Hematopoietic multipotent progenitor cell treated with erythropoietin and hydrocortisone succinate and interleukin-3 and kit ligand, for 15 days (in vitro differentiated cells): ENCODE data around the gene HOXA7.
A peak's percentile ranks its signal among the peaks of the same experiment; 100 is the strongest.

Experiments
- DNase-seq: peaks from one replicate; pipeline ENCODE4 v3.0.0-alpha.2; 2015; ENCODE audit warnings: low spot score

HOXA7 gene

DNA sequence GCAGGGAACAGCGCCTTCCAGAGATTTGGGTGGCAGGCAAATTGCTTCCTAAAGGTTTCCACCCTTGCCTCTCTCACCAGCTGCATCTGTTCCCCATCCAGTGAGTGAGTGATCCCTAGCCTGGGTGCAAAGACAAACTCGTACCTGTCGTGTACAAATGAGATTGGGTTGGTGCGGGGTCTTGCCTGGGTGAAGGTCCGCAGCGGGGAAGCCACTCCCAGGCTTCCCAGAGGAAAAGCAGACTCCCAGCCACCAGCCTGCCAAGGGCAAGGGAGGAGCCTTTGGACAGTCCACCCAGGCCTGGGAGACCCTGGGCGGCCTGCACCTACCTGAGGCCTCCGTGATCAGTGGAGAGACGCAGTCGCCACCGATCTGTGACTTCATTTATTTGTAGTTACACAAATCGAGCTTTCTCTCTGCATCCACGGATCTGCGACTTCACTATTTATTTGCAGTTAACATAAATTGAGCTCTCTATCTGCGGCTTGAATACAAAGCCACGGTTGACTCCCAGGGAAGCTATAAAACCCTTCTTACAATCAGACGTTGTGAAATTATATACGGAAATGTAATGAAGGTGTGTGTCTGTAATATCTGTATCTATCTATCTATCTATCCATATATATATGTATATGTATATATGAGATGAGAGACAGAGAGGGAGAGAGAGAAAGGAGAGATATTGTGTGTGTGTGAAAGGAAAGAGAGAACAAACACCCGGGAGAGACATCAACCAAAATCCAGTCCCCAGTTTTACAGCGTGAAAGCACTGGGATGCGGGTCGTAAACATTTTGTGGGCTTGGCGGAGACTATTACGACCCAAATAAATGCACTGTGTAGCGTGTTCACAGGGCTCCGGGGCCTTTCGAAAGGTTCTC, 3.0 kb upstream of the HOXA7 start:
- no peak for DNase-seq

GRCh38 chr7:27158436-27159265, 2.2 kb upstream of the HOXA7 start:
- no peak for DNase-seq

- DNase-seq, result no peak
Measured at GRCh38 chr7:27157702-27158431, 1.4 kb upstream of the HOXA7 start.

DNA sequence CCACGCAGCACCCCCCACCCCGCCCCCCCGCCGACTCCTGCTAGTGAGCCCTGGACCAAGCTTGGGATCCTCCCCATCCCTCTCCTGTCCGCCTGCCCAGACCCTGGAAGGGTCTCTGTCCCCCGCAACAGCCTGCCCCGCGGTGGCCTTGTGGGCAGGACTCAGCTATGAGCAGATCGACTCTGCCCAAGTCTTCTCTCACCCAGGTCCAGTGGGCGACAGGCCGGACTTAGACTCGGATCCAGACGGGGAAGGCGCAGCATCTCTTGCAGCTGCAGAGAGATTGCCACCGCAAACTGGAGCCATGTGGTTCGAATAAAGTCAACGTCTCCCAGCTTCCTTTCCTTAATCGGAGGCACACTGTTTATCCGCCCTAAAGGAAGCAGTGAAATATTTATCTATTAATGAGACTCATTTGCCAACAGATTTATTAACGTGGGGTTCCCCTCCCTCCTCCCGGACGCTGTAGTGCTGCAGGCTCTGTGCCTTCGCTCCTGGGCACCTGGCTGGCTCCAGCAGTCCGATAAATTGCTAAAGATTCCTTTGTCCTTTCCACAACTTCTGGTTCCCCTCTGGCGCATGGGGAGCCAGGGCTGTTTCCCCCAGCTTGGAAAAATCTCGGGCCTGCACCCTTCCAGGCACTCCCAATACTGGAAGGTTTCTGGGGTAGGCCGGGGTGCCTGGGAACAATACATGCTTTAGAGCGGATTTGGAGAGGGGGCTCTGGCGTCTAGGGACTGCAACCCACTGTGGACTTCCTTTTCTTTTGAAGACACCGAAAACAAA, 634 bp upstream of the HOXA7 start:
- no peak for DNase-seq

- DNase-seq, result no peak
Measured at GRCh38 chr7:27155816-27156507, 513 bp downstream of the HOXA7 start.

- DNase-seq, result no peak
Measured at GRCh38 chr7:27154901-27155815, 1.3 kb downstream of the HOXA7 start.

GRCh38 chr7:27154369-27154768, 2.1 kb downstream of the HOXA7 start:
- no peak for DNase-seq

GRCh38 chr7:27153526-27153925, 2.9 kb downstream of the HOXA7 start:
- DNase-seq, result no peak

- DNase-seq, result no peak
Measured at GRCh38 chr7:27152816-27153442, 3.5 kb downstream of the HOXA7 start.

DNA sequence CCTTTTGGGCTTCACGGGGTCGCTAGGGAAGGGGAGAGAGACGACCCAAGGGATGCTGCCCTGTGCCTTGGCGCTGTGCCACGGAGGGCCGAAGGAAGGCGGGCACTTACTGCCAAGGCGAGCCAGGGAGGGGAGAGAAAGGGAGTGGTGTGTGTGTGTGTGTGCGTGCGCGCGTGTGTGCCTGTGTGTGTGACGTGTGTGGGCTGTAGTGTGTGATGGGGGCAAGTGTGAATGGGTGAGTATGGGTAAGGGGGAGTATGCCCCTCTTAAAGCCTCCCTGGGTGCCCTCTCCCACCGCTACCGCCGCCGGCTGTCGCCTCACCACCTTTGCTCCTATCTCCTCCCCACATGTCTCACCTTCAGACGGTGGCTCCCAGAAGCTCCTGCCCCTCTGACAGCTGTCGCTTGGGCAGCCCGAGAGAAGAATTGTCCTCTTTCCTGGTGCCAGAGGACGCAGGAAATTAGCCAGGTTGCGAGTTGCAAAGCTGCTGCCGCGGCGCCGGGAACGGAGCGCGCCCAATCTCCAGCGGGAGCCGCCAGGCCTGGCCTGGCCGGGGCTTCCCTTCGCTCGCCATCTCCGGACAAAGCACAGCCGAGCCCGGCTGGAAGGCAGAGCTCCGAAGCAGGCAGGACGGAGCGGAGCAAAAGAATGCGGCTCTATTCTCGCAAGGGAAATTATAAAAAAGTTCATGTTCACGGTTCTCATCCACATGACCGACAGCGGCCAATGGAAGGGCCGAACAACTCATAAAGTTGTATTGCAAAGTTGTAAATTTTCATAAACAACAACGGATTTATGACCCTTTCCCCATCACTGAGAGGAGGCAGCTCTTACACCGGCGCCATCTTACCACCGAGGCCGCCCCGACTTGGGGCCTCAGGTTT, 4.3 kb downstream of the HOXA7 start, which contains the start of gene HOXA3:
HOXA3 (minus strand) TSS at position 653 of the 885 bp plus-strand sequence. CDS start 41,943 bp downstream, outside the sequence.
- no peak for DNase-seq

- no peak for DNase-seq
Measured at GRCh38 chr7:27151341-27151930, 5.0 kb downstream of the HOXA7 start.

DNA sequence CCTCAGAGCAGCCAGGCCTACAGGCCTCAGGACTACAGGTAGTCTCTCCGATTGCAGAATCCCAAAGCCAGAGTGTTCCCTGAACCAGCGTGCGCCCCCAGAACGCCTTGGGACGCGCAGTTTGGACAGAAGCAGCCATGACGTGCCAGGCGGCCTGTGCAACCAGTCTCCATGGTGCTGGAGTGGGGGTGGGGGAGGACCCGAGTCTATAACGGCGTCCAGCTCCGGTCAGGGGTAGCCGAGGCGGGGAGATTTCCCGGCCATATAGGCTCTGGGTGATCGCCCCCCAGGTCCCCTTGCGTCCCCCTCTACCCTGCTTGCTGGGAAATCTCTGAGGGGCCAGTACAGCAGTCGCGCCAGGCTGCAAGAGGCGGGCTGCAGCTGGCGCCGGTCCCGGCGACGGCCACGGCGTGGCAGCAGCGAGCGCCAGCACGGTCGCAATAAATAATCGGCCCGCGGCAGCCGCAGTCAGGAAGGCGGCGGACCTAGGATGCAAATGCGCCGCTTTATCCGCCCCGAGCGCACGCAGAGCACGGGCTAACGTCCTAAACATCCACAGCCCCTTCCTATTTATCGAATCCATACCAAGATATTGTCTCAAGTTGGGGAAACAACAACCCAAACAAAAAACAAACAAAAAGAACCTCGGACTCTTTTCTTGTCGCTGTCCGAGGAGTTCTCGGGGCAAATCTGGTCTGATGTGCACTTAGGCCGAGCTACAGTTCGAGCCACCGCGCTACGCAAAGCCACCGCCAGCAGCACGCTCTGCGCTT, 5.7 kb downstream of the HOXA7 start:
- peak; percentile 40 for DNase-seq

DNA sequence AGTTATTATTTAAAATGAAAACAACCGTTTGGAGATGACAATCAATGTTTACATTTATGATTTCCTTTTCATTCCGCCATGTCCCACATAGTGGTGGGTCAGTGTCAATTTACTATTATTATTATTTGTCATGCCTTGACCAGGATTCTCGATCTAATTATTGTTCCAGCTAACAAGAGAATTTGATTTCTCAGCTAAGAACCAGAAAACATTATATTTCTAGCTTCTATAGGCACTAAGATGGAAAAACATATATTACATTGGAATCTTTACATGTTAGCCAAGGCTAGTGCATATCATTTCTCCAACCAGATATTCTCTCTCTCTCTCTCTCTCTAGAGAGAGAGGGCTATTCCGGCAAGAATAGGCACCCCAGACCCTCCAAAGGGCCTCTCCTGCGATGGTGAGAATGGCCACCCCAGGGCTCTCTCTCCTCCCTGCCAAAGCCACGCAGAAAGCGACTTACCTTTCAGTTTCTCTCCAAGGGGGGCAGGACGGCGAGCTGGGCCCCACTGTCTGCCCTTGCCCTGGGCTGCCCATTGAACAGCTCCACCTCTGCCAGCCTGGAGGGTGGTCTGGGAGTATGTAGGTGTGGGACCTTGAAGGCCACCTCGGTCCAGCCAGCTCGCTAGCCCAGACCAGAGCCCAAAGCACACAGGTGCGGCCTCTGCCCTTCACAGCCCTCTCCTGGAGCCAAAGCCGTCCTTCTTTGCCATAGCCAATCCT, 6.5 kb downstream of the HOXA7 start:
- no peak for DNase-seq

GRCh38 chr7:27148756-27149641, 7.5 kb downstream of the HOXA7 start:
- no peak for DNase-seq

- DNase-seq, result no peak
Measured at GRCh38 chr7:27148031-27148755, 8.3 kb downstream of the HOXA7 start.
